Stimulated activated CD4-positive, alpha-beta T cell treated with anti-CD3 and anti-CD28 coated beads, Interleukin-12 subunit alpha, Interleukin-12 subunit beta, amount 100 ng/mL, for 48 hours (primary cell): Measurements from ENCODE around the gene TSPAN5.

ENCODE experiments used
- DNase-seq, 3 donors: peaks; one replicate each; pipeline ENCODE4 v3.0.0-alpha.2; 2020; ENCODE audit warnings: low read depth in 2 of 3, low spot score in 1 of 3

The TSPAN5 gene

GRCh38 chr4:98522062-98522461 lies 136.3 kb downstream of the TSPAN5 start:
- DNase-seq: no peak

GRCh38 chr4:98521486-98521885 lies 136.9 kb downstream of the TSPAN5 start:
- DNase-seq: no peak

- DNase-seq: no peak
These were observed 139.0 kb downstream of the TSPAN5 start for GRCh38 chr4:98519268-98519977.

DNA sequence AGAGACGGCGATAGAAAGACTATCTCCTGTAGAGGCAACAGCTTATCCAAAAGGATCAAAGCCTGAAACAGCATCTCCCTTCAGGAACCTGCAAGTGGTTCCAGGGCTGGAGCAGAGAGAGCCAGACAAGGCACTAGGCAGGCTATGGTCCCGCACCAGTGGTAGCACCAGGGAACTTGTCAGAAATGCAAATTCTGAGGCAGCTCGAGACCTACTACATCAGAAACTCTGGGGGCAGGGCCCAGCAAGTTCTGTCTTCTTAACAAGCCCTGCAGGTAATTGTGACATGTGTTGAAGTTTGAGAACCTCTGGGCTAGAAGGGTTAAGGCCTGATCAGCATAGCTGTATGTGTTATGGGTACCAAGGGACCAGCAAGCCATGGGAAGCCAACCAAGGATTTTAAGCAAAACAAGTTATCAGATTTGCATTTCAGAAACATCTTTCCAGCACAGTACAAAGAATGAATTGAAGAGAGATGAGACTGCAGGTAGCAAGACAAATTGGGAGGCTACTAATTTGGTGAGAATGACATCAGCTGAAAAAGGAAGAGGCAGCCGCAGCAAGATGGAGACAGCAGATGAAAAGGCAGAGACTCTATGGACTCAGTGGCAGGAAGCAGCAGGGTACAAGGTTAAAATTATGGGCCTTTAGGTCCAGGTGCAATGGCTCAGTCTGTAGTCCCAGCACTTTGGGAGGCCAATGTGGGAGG lies 139.7 kb downstream of the TSPAN5 start:
- DNase-seq: no peak

DNA sequence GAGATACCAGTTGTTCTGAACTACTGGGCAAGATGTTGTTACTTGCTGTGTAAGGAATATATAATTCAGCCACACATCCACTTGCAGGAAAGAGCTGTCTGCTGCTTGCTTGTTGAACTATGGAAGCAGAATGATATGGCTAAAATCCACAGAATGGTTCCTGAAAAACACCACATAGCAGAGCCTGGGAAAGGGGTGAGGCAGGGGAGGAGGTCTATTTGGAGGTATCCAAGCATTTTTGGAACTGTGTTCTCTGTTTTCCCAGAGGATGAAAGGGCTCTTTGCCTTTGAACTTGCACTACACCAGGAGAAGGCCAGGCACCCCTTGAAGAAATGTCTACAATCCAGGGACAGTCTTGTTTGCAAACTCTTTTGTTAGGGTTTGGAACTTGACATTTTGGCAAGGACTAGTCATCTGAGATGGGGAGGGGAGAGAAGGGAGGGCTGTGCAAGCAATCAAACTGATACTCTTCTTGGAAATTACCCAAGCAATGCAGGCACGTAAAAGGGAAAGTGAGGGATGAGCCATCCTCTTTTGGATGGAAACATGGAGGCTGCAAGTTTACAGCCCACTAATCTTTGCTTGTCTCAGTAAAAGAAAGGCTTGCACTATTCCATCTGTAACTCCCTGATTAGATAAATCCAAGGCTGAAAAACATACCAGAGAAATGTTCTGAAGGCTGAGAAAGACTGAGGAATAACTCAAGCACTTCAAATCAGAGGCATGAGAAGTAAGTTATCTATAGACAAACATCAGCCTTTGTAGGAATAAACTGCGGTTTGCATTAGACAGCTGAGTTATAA lies 141.0 kb downstream of the TSPAN5 start:
- DNase-seq: no peak

DNA sequence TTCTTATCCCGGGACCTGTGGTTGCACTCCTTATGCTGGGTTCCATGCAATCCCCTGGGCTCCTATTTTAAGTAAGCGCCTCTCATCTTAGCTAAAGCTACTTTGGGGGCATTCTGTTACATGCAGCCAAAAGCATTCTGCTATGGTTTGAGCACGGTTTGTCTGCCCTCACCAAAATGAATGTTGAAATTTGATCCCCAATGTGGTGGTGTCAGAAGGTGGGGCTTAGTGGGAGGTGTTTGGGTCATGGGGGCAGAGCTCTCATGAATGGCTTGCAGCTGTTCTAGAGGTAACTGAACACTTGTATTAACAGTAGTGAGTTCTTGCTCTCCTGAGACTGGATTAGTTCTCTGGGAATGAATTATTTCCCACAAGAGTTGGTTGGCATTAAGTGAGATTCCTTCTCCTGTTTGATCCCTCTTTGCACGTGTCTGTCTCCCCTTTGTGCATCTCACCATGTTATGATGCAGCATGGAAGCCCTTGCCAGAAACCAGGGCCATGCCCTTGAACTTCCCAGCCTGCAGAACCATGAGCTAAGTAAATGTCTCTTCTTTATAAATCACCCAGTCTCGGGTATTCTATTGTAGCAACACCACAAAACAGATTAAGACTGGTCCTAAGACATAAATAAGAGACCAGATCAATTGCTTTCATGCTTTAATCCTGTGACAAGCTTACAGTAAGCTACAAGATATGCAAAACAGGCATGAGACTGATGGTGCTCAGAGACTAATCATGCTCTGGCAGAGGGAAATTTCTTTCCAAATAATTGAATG lies 141.8 kb downstream of the TSPAN5 start:
- no peak for DNase-seq

GRCh38 chr4:98516042-98516440 lies 142.4 kb downstream of the TSPAN5 start:
- no peak for DNase-seq

DNA sequence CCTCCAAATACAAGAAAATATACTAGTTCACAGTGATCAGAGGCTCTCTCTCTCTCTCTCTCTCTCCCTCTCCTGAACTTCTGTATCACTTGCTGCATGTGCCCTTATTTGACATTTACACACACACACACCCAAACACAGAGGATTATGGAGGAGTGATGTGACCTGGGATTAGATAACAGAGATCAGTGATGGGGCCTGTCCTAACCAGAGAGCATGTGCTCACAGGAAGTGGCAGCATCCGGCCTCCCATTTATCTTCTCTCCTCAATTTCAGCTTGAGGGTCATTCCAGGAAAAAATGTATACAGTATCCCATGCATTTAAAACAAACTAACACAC lies 143.0 kb downstream of the TSPAN5 start:
- DNase-seq: no peak

GRCh38 chr4:98514741-98515469 lies 143.5 kb downstream of the TSPAN5 start:
- DNase-seq: no peak

GRCh38 chr4:98512918-98513317 lies 145.5 kb downstream of the TSPAN5 start:
- DNase-seq: no peak

DNA sequence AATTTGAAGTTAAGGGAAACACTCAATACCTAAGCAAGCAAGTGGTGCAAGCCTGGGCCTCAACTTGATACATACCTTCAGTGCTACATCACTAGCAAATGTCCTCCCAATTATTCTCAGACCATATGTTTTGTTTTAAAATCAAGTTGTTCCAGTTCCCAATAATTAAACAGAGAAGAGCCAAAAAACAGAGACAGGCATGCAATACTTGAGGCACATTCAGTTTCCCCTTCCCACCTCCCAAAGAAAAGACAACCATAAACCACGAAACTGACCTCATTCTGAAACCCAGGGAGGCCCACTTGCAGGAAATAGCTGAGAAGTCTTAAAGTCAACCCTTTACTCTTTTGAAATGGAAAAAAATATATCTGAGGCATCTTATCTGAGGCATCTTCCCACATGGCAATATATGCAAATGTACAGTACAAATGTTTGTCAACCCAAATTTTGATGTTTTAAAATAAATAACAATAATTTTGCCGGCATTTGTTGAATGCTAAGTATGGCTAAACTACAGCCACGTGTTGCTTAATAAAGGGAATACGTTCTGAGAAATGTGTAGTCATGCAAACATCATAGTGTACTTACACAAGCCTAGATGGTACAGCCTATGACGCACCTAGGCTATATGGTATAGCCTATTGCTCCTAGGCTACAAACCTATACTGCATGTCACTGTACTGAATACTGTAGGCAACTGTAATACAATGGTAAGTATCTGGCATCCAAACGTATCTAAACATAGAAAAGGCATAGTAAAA lies 147.5 kb downstream of the TSPAN5 start:
- DNase-seq: peak in 1 of 3 donors; percentile 49

- DNase-seq: no peak
These were observed 148.1 kb downstream of the TSPAN5 start for GRCh38 chr4:98510340-98510739.

- no peak for DNase-seq
These were observed 148.7 kb downstream of the TSPAN5 start for GRCh38 chr4:98509721-98510120.

DNA sequence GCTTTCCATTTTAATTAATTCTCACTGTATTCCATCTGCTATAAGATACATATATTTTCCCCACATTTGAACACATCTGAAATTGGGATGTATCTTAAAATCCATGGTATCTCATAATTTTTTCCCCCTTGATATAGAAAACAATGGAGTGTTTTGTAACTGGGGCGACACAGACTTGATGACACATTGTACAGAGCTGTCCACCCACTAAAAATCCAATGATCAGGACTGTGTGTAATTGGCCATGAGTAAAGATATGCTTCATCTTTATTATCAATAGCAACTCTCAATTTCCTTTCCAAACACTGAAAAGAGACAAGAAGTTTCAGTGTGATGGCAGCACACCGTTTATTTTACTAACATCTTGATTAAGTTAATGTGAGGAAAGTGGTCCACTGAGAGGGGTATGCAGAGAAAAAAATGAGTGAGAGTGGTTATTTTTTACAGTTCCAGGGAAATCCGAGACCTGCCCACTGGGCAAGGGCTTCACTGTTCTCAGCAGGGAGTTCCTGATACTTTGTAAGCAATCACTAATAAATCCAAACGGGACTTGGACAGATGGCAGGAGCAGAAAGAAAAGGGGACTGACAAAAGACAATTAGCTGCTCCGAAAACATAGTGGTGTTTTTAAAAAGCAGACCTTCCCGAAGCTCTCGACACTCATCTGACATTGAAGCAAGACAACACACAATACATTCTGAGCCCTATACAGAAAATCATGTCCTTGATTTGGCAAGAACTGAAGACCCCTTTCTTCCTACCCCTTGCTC lies 149.4 kb downstream of the TSPAN5 start:
- DNase-seq: no peak

DNA sequence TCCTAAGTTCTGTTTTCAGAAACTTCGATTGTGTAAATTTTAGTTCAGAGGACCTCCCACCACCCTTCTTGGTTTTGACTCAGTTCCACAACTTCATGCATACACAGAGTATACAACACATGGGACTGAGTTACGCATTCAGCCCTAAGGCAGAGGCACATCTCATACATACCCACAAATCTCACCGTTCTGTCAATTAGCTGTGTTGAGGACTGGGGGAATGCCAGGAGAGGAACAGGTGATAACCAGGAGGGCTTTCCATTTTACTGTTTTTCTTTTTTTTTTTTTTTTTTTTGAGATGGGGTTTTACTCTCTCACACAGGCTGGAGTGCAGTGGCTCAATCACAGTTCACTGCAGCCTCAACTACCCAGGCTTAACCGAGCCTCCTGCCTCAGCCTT lies 150.2 kb downstream of the TSPAN5 start:
- no peak for DNase-seq

DNA sequence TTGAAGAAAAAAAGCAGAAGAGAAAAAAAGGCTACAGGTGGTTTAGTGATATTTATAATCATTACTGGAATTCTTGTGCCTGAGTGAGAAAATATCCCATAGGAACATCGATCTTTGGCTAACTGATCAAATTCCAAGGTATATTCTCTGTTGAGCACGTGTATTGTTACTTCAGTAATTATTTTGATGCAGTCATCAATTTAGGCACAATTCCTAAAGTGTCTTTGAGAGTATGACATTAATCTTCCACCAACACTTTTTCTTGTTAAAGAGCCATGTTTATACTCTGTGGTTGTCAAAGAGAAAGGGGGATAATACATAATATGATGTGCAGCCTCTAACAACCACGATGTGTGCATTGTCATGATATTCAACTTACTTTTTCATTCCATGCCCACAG lies 151.1 kb downstream of the TSPAN5 start:
- no peak for DNase-seq

DNA sequence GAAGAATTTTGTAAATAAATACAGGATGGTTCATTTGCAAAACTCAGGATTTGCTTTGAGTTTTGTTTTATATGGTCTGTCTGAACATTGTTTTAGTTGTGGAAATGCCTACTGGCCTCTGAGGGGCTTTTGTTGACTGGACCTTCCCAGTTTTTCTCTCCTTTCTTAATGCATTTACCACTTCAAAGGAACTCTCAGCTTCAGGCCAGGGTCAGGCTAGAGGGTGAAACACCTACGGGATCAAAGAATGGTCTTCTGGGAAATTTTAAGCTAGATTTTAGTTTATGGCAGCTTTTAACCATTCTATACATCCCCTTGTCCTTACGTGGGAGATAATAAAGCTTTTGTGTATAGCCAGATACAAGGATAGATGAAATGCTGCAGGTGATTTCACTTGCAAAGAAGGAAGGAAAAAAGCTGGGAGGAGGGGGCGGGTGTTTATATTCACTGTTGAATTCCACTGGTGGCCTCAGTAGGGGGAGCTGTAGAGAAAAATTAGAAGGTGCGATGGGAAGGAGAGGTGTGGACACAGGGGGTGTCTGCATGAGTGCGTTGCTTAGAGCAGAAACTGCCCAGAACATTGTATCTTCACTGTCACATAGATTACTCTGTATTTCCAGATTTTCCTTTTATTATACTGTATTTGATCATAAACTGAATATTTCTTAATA lies 151.8 kb downstream of the TSPAN5 start:
- DNase-seq: no peak

DNA sequence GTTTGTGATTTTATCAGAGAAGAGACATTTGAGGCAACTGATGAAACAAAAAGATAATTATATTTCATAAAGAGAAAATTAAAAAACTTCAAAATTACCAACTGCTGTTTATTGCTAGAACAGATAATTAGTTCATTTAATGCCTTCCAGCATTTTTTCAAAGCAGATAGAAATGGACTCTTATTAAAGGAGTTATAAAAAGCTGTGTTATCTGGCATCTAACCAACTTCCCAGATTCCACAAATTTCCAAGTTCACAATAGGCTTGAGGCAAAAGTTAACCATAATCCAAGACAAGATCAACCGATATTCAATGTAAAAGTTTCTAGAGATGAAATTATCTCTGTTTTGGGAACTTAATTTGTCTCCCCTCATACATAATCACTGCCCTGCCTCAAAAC lies 152.4 kb downstream of the TSPAN5 start:
- DNase-seq: no peak

- DNase-seq: no peak
These were observed 154.3 kb downstream of the TSPAN5 start for GRCh38 chr4:98504091-98504490.
